ENCODE measurements around the gene TRIM59.

GRCh38 chr3:160427832-160428424, 21.7 kb downstream of the TRIM59 start:
- TF ChIP-seq CTCF (IDR thresholded peaks at IDR 0.05): no peak
- TF ChIP-seq POLR2A (IDR thresholded peaks at IDR 0.05): no peak

All from testis (tissue), 2 donors.